HG03354 (cell line): ENCODE measurements around the gene COL6A3.
"Not testable (repeated sequence)": the region's sequence is repeated elsewhere in the genome, so short reads cannot be mapped to it uniquely, and the experiment has no call there.

Experiments
- ATAC-seq: cut with Tn5 transposase; IDR thresholded peaks from one replicate; pipeline ENCODE4 v1.9.1; 2021; ENCODE audit warnings: mild to moderate bottlenecking; ENCODE audit not compliant: unreplicated experiment, poor library complexity, severe bottlenecking

COL6A3 gene

DNA sequence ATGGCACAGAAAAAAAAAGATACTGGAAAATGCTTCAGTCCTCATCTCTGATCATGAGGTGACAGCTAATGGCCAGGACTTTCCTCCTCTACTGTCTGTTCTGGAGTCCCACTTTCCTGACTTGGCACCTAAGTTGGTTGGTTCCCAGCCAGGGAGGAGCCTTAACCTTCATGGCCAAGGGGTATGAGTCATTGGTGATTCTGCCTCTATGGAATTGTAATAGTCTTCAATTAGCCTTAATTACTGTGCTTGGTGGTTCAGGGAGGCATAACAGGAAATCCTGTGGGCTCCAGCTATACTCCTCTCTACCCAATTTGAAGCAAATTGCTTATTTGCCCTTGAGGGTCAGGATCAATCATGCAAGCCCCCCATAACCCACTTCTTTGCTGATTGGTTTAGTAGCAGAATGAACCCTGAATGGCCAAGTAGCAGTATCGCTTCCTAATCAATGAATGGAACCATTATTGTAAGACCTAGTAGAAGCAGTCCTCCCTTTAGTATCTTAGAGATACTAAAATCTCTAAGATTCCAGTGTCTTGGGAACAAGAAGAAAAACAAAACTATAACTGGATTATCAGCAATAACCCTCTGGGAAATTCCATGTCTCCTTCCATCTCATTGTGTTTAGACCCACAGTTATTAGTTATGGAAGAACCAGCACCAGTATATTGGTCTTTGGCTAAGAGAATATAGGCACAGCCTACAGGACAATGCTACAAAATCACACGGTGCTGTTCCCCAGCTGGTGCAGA is 109.0 kb downstream of the COL6A3 start:
- no peak for ATAC-seq

GRCh38 chr2:237303244-237303643 is 110.7 kb downstream of the COL6A3 start:
- ATAC-seq = not testable (repeated sequence)

GRCh38 chr2:237301595-237301994 is 112.4 kb downstream of the COL6A3 start:
- no peak for ATAC-seq

DNA sequence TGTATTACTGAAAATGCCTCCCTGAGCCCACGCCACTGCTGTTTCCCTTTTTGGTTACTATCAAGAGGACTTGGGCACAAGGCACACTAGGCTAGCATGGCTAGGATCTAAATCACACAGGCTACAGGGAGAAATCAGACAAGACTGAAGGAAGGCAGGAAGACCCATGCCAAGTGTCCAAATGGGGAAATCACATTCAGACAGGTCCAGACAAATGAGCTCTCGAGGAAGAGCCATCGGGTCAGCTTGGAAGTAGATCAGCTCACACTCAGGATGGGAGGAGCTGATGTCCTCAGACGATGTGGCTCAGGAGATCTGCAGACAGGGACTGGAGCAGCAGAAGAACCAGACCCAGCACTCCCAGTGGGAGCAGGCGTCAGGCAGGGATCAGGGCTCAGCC is 113.2 kb downstream of the COL6A3 start:
- ATAC-seq = no peak

DNA sequence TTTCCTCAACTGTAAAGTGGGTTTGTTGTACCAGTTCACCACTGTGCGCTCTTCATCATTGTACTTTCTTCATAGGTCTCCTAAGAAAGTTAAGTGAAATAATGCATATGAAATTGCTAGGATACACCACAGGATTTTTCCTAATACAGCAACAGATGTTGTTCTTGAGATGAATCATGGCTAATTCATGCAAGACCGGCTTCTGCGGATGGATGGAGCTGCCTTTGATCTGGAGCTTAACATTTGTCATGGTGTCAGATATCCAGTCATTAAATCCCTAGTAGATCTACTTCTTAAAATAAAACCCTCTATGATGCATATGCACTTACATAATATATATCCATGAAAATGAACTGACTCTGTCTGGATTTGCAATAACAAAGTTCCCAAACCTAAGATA is 114.1 kb downstream of the COL6A3 start:
- ATAC-seq = no peak

- no peak for ATAC-seq
Observed at GRCh38 chr2:237298151-237299118, 115.5 kb downstream of the COL6A3 start.

- ATAC-seq = no peak
Observed at GRCh38 chr2:237297421-237298150, 116.4 kb downstream of the COL6A3 start.

GRCh38 chr2:237296756-237297155 is 117.2 kb downstream of the COL6A3 start:
- no peak for ATAC-seq

DNA sequence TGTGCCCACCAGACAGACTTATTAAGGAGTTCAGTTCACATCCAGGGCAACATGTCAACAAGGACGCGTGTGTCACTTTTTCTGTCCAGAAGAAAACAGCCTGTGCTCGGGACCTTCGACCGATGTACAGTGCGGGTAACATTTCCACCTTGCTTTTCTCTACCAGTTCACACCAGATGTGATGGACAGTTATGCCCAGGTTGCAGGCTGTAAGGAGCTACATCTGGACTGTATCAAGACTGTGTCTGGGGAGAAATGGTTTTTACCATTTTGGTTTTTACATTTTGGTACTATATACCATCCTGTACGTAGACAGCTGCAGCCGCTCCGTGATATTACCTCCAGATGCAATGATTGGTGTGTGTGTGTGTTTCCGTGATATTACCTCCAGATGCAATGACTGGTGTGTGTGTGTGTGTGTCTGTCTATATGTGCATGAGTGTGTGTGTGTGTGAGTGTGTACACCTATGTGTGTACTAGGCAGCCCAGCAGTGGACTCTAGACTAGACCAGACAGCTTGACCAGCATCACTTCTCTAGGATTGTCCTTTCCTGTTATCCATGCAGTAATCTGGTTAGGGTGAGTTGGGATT is 118.0 kb downstream of the COL6A3 start:
- no peak for ATAC-seq

DNA sequence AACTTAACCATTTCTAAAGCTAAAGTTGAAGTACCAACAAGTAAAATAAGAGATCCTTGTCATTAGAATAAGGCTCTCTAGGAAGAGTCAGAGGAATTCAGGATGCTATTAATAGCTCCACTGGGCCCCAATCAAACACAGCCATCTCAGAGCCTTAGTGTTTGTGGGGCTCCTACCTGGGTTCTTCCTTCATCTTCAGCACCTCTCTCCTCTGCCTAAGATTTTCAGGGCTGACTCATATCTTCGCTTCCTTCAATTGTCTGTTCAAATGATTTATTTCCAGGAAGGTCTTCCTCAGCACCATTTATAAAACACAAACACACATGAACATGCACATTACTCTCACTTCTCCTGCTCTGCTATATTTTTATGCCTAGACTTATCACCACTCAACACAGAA is 119.5 kb downstream of the COL6A3 start:
- ATAC-seq = no peak

DNA sequence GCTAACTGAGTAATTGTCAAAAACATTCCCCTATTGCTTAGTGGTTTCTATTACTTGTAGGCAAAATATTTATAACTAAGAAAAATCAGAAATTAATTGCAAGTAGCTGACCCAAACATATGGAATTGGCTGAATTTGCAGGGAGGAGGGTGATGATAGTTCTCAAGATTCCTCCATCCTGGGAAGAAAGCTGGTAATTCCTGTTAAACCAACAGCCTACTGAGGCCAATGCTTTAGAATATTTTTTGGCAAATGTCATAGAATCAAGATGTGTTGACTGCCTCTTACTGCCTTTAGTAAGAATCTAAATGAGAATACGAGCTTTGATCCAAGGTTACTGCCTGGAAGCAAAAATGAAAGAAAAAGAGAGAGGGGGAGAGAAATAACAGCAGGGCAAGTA is 120.0 kb downstream of the COL6A3 start:
- ATAC-seq = no peak

DNA sequence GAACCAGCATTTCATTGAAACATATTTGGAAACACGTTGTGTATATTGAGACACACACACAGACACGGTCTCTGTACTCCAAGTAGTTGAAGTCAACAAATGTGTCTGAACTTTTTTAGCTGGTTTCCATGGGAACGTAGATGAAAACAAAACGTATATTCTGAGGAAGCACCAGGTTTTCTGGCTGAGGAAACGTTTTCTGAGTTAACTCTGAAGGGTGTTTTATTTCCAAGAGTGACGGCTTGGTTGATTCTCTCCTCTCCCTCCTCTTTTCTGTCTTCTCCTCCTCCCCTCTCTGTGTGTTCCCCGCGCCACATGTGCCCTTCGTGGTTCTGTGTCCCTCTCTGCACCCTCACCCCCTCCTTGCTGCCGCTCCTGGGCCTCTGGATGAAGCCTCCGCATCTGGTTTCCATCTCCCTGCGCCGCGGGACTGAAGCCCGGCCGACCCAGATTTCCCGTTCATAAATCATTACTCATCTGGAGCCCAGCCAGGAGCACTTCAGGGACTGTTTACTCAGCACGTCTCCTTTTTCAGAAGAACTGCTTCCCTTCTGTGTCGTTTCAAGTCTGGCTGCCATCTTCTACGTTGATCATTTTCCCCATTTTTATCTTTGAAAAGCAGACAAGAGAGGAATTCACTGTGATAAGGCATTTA is 122.7 kb downstream of the COL6A3 start:
- ATAC-seq = no peak

DNA sequence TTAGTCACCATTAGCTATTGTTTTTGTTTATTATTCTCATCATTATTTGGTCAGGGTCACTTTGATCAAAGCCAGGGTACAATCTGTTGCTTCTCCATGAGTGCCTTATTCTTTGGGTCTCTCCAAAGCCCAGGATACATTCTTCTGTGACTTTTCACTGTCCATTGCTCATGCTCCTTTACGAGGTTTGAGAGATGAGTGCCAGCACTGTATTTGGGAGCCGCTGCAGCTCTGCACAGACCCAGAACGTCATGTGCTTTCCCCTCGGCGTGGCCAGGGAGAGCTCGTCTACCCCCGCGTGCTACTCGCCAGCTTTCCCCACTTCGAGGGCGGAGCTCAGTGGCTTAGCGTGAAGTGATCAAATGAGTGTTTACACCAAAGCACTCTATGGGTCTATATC is 123.7 kb downstream of the COL6A3 start:
- no peak for ATAC-seq

GRCh38 chr2:237289139-237289538 is 124.8 kb downstream of the COL6A3 start:
- no peak for ATAC-seq

GRCh38 chr2:237287872-237288271 is 126.1 kb downstream of the COL6A3 start:
- no peak for ATAC-seq

DNA sequence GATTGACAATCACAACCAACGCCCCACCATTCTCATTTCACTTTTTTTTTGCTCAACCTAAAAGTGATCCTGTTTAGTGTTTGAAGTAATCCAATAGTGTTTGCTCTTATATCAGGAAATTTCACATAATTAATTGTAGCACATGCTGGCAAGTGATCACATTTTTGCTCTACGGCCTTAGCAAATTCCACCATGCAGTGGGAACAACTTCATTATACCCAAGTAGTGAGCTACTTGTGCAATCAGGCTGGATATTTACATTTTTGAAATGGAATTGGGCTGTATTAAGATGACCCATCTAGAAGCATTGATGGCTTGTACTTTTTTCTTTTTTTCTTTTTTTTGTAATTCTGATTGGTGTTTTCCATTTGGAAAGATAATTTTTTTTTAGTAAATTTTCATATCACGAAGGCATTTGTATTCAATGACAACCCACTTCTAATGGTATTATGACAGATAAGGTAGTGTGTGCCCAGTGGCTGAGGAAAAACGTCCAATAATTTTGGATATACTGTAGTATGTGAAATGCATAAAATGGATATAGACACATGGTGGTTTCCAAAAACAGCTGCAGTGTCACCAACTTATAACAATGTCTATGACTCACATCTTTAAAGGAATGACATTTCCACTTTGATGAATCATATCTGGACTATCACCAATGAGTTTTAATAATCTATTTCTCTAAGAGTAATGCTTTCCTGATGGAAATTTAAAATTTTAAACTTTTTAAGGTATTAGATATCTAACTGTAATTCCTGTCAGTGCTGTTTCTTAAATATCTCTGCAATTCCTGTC is 130.6 kb downstream of the COL6A3 start:
- no peak for ATAC-seq

DNA sequence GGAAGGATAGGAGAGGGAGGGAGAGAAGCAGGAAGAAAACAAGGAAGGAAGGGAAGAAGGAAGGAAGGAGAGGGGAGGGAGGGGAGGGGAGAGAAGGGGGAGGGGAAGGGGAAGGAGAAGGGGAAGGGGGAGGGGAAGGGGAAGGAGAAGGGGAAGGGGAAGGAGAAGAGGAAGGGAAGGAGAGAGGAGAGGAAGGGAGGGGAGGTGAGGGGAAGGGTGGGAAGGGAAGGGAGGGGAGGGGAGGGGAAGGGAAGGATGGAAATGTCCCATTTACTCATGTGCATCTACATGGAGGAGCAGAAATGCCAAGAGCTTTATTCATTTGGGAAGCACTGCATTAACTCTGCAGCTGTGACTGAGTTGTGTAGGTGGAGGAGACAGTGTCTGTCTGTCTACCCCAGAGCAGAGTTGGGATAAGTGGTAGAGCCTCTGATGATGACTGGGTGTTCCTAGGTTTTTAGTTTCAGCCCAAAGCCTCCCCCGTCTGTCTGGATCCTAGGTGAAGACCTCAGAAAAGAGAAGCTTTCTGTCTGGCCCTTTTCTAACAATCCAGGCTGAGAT is 131.3 kb downstream of the COL6A3 start:
- no peak for ATAC-seq

- no peak for ATAC-seq
Observed at GRCh38 chr2:237281836-237282306, 132.1 kb downstream of the COL6A3 start.
